Measurements from ENCODE around the gene MMRN1. TPM values are rescaled to one million over a fixed set of nuclear protein-coding genes. Genes with fewer than 3 reads are reported as not detected.

The MMRN1 gene
- total RNA-seq, 2 experiments from 2014 or later = 0.10 TPM; not detected in 1

DNA sequence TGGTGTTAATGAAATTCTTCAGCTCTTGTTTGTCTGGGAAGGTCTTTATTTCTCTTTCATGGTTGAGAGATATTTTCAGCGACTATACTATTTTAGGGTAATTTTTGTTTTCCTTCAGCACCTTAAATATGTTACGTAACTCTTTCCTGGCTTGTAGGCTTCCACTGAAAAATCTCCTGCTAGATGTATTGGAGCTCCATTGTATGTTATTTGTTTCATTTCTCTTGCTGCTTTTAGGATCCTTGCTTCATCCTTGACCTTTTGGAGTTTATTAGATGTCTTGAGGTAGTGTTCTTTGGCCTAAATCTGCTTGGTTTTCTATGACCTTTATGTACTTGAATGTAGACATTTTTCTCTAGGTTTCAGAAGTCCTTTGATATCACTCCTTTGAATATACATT is 93.6 kb downstream of the MMRN1 start:
- no peak overlapping the region for H3K4me3 Mint-ChIP-seq
- H3K27ac Mint-ChIP-seq = no peak overlapping the region
- intact Hi-C loops (cut with micrococcal nuclease) = no loop called here
- H3K36me3 Mint-ChIP-seq = no peaks in the 10 kb centered on the region
- no peaks in the 10 kb centered on the region for H3K4me1 Mint-ChIP-seq (ENCODE audit: low read depth)
- H3K9me3 Mint-ChIP-seq = peaks cover 5% of the 10 kb centered on the region
- DNase-seq = no peak
- peaks cover 5% of the 10 kb centered on the region for H3K27me3 Mint-ChIP-seq
- ChIA-PET CTCF (no interaction called here), POLR2A (no interaction called here)

DNA sequence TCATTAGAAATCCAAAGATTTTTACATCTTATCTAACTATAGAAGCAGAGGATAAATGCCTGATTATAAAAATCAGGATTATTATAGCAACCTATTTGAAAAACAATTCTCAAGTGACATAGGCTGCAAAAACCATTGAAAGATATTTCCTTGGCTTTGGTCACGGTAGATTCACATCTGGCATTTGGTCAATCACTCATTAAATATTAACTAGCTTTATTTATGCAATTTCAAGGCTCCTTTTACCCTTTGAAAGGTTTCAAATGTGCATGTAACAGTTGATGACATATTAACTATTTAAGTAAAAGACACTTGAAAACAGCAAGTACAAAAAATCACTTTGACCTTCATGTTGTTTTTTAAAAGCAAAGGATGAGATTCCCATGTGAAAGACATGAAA is 98.1 kb downstream of the MMRN1 start:
- Mint-ChIP-seq H3K4me3 (no peak overlapping the region), H3K36me3 (no peaks in the 10 kb centered on the region), H3K27me3 (peaks cover 22% of the 10 kb centered on the region), H3K9me3 (peaks cover 5% of the 10 kb centered on the region), H3K27ac (no peak overlapping the region), H3K4me1 (ENCODE audit: low read depth) (no peaks in the 10 kb centered on the region)
- DNase-seq = no peak
- ChIA-PET CTCF (no interaction called here), POLR2A (no interaction called here)
- intact Hi-C loops (cut with micrococcal nuclease) = no loop called here

GRCh38 chr4:89994176-89994873 is 99.7 kb downstream of the MMRN1 start:
- no peak for DNase-seq
- Mint-ChIP-seq H3K9me3 (no peaks in the 10 kb centered on the region), H3K4me1 (ENCODE audit: low read depth) (no peaks in the 10 kb centered on the region), H3K27ac (no peak overlapping the region), H3K36me3 (no peaks in the 10 kb centered on the region), H3K27me3 (peaks cover 29% of the 10 kb centered on the region), H3K4me3 (no peak overlapping the region)
- ChIA-PET POLR2A (no interaction called here), CTCF (no interaction called here)
- intact Hi-C loops (cut with micrococcal nuclease) = no loop called here

- intact Hi-C loops (cut with micrococcal nuclease) = no loop called here
- Mint-ChIP-seq H3K27ac (no peak overlapping the region), H3K4me3 (no peak overlapping the region), H3K36me3 (no peaks in the 10 kb centered on the region), H3K27me3 (peaks cover 29% of the 10 kb centered on the region), H3K9me3 (no peaks in the 10 kb centered on the region), H3K4me1 (ENCODE audit: low read depth) (no peaks in the 10 kb centered on the region)
- no peak for DNase-seq
- ChIA-PET CTCF (no interaction called here), POLR2A (no interaction called here)
Measured at GRCh38 chr4:89995006-89995405, 100.4 kb downstream of the MMRN1 start.

DNA sequence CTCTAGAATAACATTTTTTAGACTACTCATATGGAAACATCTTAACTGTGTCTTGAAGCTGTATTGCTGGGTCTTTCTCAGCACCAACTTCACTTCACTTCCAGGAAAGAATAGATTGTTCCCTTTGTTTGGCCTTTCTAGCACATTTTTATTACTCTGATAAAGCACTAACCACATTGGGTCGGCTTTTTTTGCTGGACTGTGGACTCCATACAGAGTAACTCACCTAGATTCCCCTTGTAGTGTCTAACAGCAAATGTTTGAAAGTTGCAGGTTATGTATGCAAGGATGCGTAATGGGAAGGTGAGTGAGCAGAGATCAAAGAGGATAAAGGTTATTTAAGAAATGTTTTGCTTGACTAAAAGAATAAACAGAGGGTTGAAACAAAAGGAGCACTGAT is 101.2 kb downstream of the MMRN1 start:
- CTCF ChIA-PET = no interaction called here
- H3K9me3 Mint-ChIP-seq = no peaks in the 10 kb centered on the region

DNA sequence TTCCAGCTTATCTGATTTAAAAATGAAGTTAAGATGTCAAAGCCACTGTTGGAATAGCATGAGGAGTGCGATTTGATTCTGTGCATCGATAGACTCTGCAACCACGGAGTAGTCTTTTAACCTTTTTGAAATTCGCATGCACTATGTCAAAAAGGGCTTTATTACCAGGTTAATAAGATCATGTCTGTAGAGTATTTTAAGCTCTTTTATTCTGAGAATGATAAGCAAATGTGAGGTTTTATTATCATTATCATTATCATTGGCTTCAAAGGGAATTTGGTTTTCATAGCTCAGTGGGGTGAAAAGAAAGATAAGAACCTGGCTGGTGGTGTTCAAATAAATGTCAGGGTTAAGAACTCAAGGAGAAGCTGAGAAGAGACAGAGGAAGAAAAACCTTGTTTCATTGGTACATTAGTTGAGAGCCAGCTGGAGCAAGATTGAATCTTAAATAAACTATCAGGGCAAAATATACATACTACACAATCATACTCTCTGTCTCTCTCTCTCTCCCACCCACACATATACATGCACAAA is 102.6 kb downstream of the MMRN1 start:
- DNase-seq = no peak
- Mint-ChIP-seq H3K27ac (no peak overlapping the region), H3K36me3 (no peaks in the 10 kb centered on the region), H3K27me3 (peaks cover 27% of the 10 kb centered on the region), H3K9me3 (no peaks in the 10 kb centered on the region), H3K4me1 (ENCODE audit: low read depth) (no peaks in the 10 kb centered on the region), H3K4me3 (no peak overlapping the region)
- CTCF ChIA-PET = no interaction called here
- intact Hi-C loops (cut with micrococcal nuclease) = no loop called here
- POLR2A ChIA-PET = no interaction called here

More for the DNA sequence above, 101.2 kb downstream of the MMRN1 start:
- H3K27ac Mint-ChIP-seq = no peak overlapping the region
- DNase-seq = no peak
- intact Hi-C loops (cut with micrococcal nuclease) = no loop called here
- POLR2A ChIA-PET = no interaction called here
- H3K36me3 Mint-ChIP-seq = no peaks in the 10 kb centered on the region
- no peak overlapping the region for H3K4me3 Mint-ChIP-seq
- no peaks in the 10 kb centered on the region for H3K4me1 Mint-ChIP-seq (ENCODE audit: low read depth)
- H3K27me3 Mint-ChIP-seq = peaks cover 29% of the 10 kb centered on the region

GRCh38 chr4:89998469-89999011 is 103.9 kb downstream of the MMRN1 start:
- POLR2A ChIA-PET = no interaction called here
- Mint-ChIP-seq H3K36me3 (no peaks in the 10 kb centered on the region), H3K27me3 (peaks cover 30% of the 10 kb centered on the region), H3K27ac (no peak overlapping the region), H3K4me1 (ENCODE audit: low read depth) (no peaks in the 10 kb centered on the region), H3K9me3 (no peaks in the 10 kb centered on the region), H3K4me3 (no peak overlapping the region)
- DNase-seq = no peak
- CTCF ChIA-PET = no interaction called here
- intact Hi-C loops (cut with micrococcal nuclease) = no loop called here

DNA sequence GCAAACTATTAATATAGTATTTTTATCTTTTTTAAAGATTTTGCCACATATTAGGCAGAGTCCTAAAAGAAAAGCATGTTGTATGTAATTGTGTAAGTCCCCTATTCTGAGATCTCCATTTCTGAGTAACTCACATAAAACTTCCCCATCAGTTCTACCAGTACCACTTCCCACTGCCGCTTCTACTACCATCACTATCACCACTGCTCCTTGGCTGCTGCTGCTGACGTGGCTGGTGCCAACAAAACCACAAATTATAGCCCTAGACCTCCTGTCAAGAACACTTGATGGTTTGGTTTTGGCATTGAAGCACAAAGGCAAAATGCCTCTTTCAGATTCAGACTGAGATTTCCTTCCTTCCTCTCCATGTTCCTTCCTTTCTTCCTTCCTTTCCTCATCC is 106.4 kb downstream of the MMRN1 start:
- Mint-ChIP-seq H3K9me3 (no peaks in the 10 kb centered on the region), H3K4me1 (ENCODE audit: low read depth) (no peaks in the 10 kb centered on the region), H3K4me3 (no peak overlapping the region), H3K36me3 (no peaks in the 10 kb centered on the region), H3K27ac (no peak overlapping the region), H3K27me3 (peaks cover 19% of the 10 kb centered on the region)
- no peak for DNase-seq
- POLR2A ChIA-PET = no interaction called here
- CTCF ChIA-PET = interaction anchor here (1.2 kb wide), 1 partner anchor 10 kb away, joined by 3 read pairs; no protein-coding TSS in a partner anchor
- intact Hi-C loops (cut with micrococcal nuclease) = no loop called here

- H3K9me3 Mint-ChIP-seq = no peaks in the 10 kb centered on the region
- ChIA-PET CTCF (no interaction called here), POLR2A (no interaction called here)
- intact Hi-C loops (cut with micrococcal nuclease) = no loop called here
- H3K36me3 Mint-ChIP-seq = no peaks in the 10 kb centered on the region
- peaks cover 13% of the 10 kb centered on the region for H3K27me3 Mint-ChIP-seq
- H3K27ac Mint-ChIP-seq = no peak overlapping the region
- no peaks in the 10 kb centered on the region for H3K4me1 Mint-ChIP-seq (ENCODE audit: low read depth)
- H3K4me3 Mint-ChIP-seq = no peak overlapping the region
- DNase-seq = no peak
Measured at GRCh38 chr4:90002441-90003062, 107.9 kb downstream of the MMRN1 start.

Other genes with a start within 250 kb of the MMRN1 start
- 1 to 10 TPM; 2.0 to 2.5 TPM for gene SNCA, start 57.7 kb upstream of the MMRN1 start, total RNA-seq
- under 1 TPM; 0.17 to 0.19 TPM for gene CCSER1, start 232.5 kb downstream of the MMRN1 start, total RNA-seq

Measured in activated CD4-positive, alpha-beta memory T cell treated with anti-CD3 and anti-CD28 coated beads for 36 hours (primary cell).